GM21723 (cell line): Measurements from ENCODE around the gene ITIH5.
"Not testable (repeated sequence)": the region's sequence is repeated elsewhere in the genome, so short reads cannot be mapped to it uniquely, and the experiment has no call there.

Source experiments
- ATAC-seq: cut with Tn5 transposase; IDR thresholded peaks from one replicate; pipeline ENCODE4 v1.9.1; 2021; ENCODE audit warnings: mild to moderate bottlenecking, moderate library complexity; ENCODE audit not compliant: unreplicated experiment

The ITIH5 gene

GRCh38 chr10:7666253-7667023 is at the start of gene ITIH5:
Gene ITIH5, minus strand, starts transcription at chr10:7666966. Its CDS starts 74 bp downstream, at chr10:7666892.
- ATAC-seq = no peak

- no peak for ATAC-seq
Observed at GRCh38 chr10:7715515-7715914, 48.7 kb upstream of the ITIH5 start.

- ATAC-seq = not testable (repeated sequence)
Observed at GRCh38 chr10:7711075-7711474, 44.3 kb upstream of the ITIH5 start.

- no peak for ATAC-seq
Observed at GRCh38 chr10:7710446-7710845, 43.7 kb upstream of the ITIH5 start.

- no peak for ATAC-seq
Observed at GRCh38 chr10:7708832-7709231, 42.1 kb upstream of the ITIH5 start.

- no peak for ATAC-seq
Observed at GRCh38 chr10:7707858-7708622, 41.3 kb upstream of the ITIH5 start.

- no peak for ATAC-seq
Observed at GRCh38 chr10:7707102-7707501, 40.3 kb upstream of the ITIH5 start.

GRCh38 chr10:7706534-7707073 is 39.8 kb upstream of the ITIH5 start:
- no peak for ATAC-seq

GRCh38 chr10:7705341-7705740 is 38.6 kb upstream of the ITIH5 start:
- no peak for ATAC-seq

- ATAC-seq = no peak
Observed at GRCh38 chr10:7704071-7705016, 37.6 kb upstream of the ITIH5 start.

GRCh38 chr10:7703140-7703539 is 36.4 kb upstream of the ITIH5 start, which contains the start of gene ITIH2:
Gene ITIH2, plus strand, starts transcription at chr10:7703316. Its CDS starts 119 bp downstream, at chr10:7703435.
- no peak for ATAC-seq

GRCh38 chr10:7702288-7702812 is 35.6 kb upstream of the ITIH5 start:
- ATAC-seq = no peak

GRCh38 chr10:7701158-7701742 is 34.5 kb upstream of the ITIH5 start:
- no peak for ATAC-seq

GRCh38 chr10:7700577-7701125 is 33.9 kb upstream of the ITIH5 start:
- no peak for ATAC-seq

- ATAC-seq = no peak
Observed at GRCh38 chr10:7697426-7697825, 30.7 kb upstream of the ITIH5 start.

- no peak for ATAC-seq
Observed at GRCh38 chr10:7696545-7696944, 29.8 kb upstream of the ITIH5 start.

GRCh38 chr10:7693194-7693593 is 26.4 kb upstream of the ITIH5 start:
- not testable (repeated sequence) for ATAC-seq

GRCh38 chr10:7692368-7692767 is 25.6 kb upstream of the ITIH5 start:
- ATAC-seq = not testable (repeated sequence)

- ATAC-seq = not testable (repeated sequence)
Observed at GRCh38 chr10:7690885-7691597, 24.3 kb upstream of the ITIH5 start.
